ENCODE data around the gene ABO.
"Not testable (repeated sequence)": the region's sequence is repeated elsewhere in the genome, so short reads cannot be mapped to it uniquely, and the experiment has no call there.

The ABO gene

DNA sequence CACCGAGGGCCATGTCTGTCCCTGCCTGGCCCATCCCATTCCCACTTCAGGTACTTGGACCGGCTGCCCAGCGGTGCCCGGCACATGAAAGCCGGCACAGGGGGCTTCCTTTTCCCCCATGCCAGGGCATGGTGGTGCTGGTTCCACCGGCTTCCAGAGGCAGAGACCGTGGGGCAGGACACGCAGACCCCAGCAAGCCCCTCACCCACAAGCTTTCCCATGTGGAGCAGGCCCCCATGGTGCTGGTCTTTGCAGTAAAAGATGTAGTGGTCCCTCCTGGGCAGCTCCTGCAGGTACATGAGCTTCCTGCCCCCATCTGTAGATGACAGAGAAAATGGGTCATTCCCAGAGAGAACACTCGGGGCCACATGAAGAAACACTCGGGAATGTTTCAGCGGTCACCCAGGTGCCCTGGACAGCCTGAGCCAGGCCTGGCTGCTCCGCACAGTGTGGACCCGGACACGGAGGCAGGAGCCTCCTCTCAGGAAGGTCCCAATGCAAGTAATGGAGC lies 67.9 kb downstream of the ABO start:
- no peak for DNase-seq (ENCODE audit: extremely low read depth in 1 of 2, low read depth in 1 of 2)

DNA sequence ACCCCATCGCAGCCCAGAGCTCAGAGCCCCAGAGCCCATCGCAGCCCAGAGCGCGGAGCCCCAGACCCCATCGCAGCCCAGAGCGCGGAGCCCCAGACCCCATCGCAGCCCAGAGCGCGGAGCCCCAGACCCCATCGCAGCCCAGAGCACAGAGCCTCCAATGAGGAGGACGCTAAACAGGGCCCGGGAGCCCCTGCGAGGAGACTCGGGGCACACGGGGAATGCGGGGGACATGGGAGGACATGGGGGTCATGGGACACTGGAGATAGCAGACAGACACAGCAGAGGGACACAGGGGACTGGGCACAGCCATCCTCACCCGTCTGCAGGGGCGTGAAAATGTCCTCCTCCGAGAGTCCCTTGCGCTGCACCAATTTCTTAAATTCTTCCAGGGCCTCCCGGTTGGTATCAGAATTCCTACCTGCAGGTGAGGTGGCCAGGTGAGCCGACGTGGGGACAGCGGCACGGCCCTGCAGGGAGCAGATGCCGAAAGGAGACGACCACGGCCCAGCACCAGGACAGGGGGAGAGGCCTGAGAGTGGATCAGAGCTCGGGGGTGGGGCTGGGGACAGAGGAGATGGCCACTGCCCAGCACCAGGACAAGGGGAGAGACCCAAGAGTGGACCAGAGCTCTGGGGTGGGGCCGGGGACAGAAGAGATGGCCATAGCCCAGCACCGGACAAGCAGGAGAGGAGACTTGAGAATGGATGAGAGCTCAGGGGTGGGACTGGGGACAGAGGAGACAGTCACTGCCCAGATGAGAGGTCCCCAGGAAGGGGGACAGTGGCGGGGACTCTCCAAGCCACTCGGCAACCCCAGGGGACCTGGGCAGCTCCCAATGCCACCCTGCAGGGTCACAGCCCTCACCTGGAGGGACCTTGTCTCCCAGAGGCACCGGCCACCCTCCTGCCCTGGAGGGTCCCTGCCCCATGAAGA lies 68.7 kb downstream of the ABO start:
- no peak for DNase-seq (ENCODE audit: extremely low read depth in 1 of 2, low read depth in 1 of 2)

DNA sequence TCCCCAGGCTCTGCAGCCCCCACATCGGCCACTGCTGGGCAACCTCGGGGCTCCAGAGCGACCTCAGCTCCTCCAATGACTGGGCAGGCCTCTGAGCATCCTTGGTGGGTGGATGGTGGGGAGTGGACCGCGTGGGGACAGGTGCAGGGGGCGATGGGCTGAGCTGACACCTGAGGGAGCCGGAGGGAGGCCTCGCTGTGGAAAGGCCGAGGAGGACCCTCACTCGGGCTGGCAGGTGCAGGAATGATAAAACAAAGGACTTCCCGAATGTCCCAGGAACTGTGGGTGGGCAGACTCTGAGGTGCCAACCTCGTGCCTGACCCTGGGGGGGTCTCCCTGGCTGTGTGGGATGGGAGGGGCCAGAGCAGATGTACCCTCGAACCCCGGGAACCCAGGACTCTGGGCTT lies 69.5 kb downstream of the ABO start:
- DNase-seq (ENCODE audit: extremely low read depth in 1 of 2, low read depth in 1 of 2): not testable (repeated sequence)

Measured in stimulated activated CD8-positive, alpha-beta memory T cell treated with anti-CD3 and anti-CD28 coated beads, Interleukin-7, amount 100 ng/mL, for 48 hours (primary cell).